Natural killer cell (primary cell): ENCODE measurements around the gene TRAF7. TPM values are rescaled to one million over a fixed set of nuclear protein-coding genes. Genes with fewer than 3 reads are reported as not detected.

ENCODE experiments used
- ATAC-seq, 3 donors: fragments of 150-1000 bp in 2 of 3; fragments of 200-7000 bp in 1 of 3; cut with Tn5 transposase; 1 replicate in 1 of 3; 2 replicates in 2 of 3; pipeline ENCODE4 v1.10.0; 2021; ENCODE audit warnings: mild to moderate bottlenecking in 2 of 3, moderate library complexity in 2 of 3
- DNase-seq, 2 donors: peaks; one replicate each; pipeline versions ENCODE4 v3.0.0 to v3.0.0-alpha.2; 2013 to 2021; ENCODE audit warnings: mixed read lengths in 1 of 2
- H3K27ac ChIP-seq: one replicate; pipeline ENCODE4 v1.5.1; 2013; ENCODE audit warnings: mild to moderate bottlenecking, low read length
- H3K27me3 ChIP-seq: one replicate; pipeline ENCODE4 v1.6.1; 2013; ENCODE audit warnings: low read length; ENCODE audit not compliant: control insufficient read depth, insufficient read depth
- H3K36me3 ChIP-seq: one replicate; pipeline ENCODE4 v1.6.1; 2013; ENCODE audit warnings: low read length; ENCODE audit not compliant: control insufficient read depth, insufficient read depth
- H3K4me1 ChIP-seq: one replicate; pipeline ENCODE4 v1.6.1; 2013; ENCODE audit warnings: low read length; ENCODE audit not compliant: control insufficient read depth, insufficient read depth
- H3K4me3 ChIP-seq: one replicate; pipeline ENCODE4 v1.5.1; 2013; ENCODE audit warnings: low read length
- H3K9me3 ChIP-seq: one replicate; pipeline ENCODE4 v1.6.1; 2013; ENCODE audit warnings: low read length; ENCODE audit not compliant: control insufficient read depth, insufficient read depth
- H3K27ac Mint-ChIP-seq, 2 donors: one replicate each; pipeline ENCODE4 v1.8.0; 2022; ENCODE audit warnings: mild to moderate bottlenecking in 2 of 2, mixed read lengths in 2 of 2, moderate library complexity in 1 of 2
- H3K27me3 Mint-ChIP-seq, 2 donors: one replicate each; pipeline ENCODE4 v1.8.0; 2022; ENCODE audit warnings: low read depth in 2 of 2, mixed read lengths in 2 of 2
- H3K36me3 Mint-ChIP-seq: one replicate; pipeline ENCODE4 v1.8.0; 2022; ENCODE audit warnings: mixed read lengths
- H3K4me1 Mint-ChIP-seq, 2 donors: one replicate each; pipeline ENCODE4 v1.8.0; 2022; ENCODE audit warnings: mixed read lengths in 2 of 2
- H3K4me3 Mint-ChIP-seq: one replicate; pipeline ENCODE4 v1.8.0; 2022; ENCODE audit warnings: mild to moderate bottlenecking, moderate library complexity, mixed read lengths
- H3K9me3 Mint-ChIP-seq, 2 donors: one replicate each; pipeline ENCODE4 v1.8.0; 2022; ENCODE audit warnings: mixed read lengths in 2 of 2
- WGBS: methylation state at CpG from one replicate; pipeline ENCODE4 v1.1.7; 2013; ENCODE audit warnings: missing lambda C conversion rate; ENCODE audit not compliant: insufficient coverage; 5-methylcytosine and 5-hydroxymethylcytosine counted together
- intact Hi-C: fragments of 100-400 bp; cut with micrococcal nuclease; formaldehyde crosslinking; loops from one replicate; pipeline ENCODE4 v1.14.2; 2022
- total RNA-seq, 4 donors: library from RNA; stranded (reverse); fragments of 120-200 nt in 1 of 4; gene quantifications; one replicate each; pipeline versions ENCODE4 v1.2.3 to v1.2.4, GENCODE V29; 2013 to 2022
- TF ChIP-seq, protein P1 (sequence below): fragments of 200-600 bp; IDR thresholded peaks from one replicate; pipeline ENCODE4 v1.8.0; 2022; ENCODE audit warnings: antibody characterized with exemption

The TRAF7 gene
- total RNA-seq, 3 donors from 2014 or later (not counting 1 experiment from before 2014, with no cell fraction given) = 29.3 to 39.1 (median 37.3) TPM

DNA sequence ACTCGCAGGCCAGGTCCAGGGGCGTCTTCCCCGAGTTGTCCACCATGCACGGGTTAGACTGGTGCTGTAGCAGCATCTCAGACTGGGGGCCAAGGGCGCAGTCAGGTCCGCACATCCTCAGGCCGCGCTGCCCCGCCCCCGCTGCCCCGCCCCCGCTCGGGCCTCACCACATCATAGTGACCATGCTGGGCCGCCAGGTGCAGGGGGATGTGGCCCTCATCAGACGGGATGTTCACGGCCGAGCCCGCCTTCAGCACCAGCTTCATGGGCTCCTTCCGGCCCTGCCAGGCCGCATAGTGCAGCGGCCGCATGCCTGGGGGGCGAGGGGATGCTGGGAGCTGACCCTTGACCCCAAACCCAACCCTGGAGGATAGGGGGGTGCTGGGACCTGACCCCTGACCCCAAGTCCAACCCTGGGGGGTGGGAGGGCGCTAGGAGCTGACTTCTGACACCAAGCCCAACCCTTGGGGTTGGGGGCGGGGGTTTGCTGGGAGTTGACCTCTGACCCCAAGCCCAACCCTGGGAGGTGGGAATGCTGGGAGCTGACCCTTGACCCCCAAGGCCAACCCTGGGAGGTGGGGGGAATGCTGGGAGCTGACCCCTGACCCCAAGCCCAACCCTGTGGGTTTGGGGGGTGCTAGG is 33.8 kb downstream of the TRAF7 start:
- ATAC-seq = no peak
- no peak for DNase-seq
- Mint-ChIP-seq H3K36me3 (no peaks in the 10 kb centered on the region), H3K4me3 (no peak overlapping the region), H3K27ac (no peak overlapping the region), H3K4me1 (no peaks in the 10 kb centered on the region), H3K9me3 (no peaks in the 10 kb centered on the region), H3K27me3 (no peaks in the 10 kb centered on the region)
- no peaks in the 10 kb centered on the region for H3K4me1 ChIP-seq
- H3K36me3 ChIP-seq = no peaks in the 10 kb centered on the region
- intact Hi-C loops = no loop called here
- no peak overlapping the region for H3K27ac ChIP-seq
- no peaks in the 10 kb centered on the region for H3K9me3 ChIP-seq
- 94% methylated on average over 25 of the region's 25 CpGs for WGBS
- TF ChIP-seq, protein P1, sequence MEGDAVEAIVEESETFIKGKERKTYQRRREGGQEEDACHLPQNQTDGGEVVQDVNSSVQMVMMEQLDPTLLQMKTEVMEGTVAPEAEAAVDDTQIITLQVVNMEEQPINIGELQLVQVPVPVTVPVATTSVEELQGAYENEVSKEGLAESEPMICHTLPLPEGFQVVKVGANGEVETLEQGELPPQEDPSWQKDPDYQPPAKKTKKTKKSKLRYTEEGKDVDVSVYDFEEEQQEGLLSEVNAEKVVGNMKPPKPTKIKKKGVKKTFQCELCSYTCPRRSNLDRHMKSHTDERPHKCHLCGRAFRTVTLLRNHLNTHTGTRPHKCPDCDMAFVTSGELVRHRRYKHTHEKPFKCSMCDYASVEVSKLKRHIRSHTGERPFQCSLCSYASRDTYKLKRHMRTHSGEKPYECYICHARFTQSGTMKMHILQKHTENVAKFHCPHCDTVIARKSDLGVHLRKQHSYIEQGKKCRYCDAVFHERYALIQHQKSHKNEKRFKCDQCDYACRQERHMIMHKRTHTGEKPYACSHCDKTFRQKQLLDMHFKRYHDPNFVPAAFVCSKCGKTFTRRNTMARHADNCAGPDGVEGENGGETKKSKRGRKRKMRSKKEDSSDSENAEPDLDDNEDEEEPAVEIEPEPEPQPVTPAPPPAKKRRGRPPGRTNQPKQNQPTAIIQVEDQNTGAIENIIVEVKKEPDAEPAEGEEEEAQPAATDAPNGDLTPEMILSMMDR = no peak
- no peak overlapping the region for H3K4me3 ChIP-seq
- H3K27me3 ChIP-seq = peaks cover 5% of the 10 kb centered on the region

DNA sequence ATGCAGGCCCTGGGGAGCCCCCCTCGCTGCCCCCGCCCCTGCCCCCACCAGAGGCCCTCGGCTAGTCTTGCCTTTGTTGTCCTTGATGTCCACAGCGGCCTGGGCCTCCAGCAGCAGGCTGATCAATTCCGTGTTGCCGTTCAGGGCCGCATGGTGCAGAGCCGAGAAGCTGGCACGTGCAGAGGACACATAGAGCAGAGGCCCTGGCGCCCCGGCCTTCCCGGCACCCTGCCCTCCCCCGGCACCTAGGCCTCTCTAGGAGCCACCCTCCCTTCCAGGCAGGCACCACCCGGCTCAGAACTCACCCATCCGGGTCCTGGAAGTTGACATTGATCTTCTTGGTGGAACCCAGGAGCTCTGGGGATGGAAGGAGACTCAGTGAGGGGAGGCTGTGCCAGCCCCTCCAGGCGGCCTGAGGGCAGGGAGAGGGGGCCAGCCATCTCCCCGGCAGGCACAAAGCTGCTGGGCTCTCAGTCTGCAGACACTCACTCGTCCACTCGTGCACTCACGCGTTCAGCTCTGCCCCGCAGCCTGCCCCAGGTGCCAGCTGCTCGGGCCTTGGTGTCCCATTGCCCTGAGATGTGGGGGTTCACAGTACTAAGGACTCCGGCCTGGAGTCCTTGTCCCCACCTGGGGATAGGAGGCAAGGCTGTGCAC is 34.5 kb downstream of the TRAF7 start:
- Mint-ChIP-seq H3K4me3 (no peak overlapping the region), H3K4me1 (peaks cover 0 to 4% of the 10 kb centered on the region in 2 donors), H3K27me3 (peaks cover 0 to 5% of the 10 kb centered on the region in 2 donors), H3K27ac (no peak overlapping the region), H3K36me3 (no peaks in the 10 kb centered on the region), H3K9me3 (no peaks in the 10 kb centered on the region)
- TF ChIP-seq, protein P1 = no peak
- H3K9me3 ChIP-seq = no peaks in the 10 kb centered on the region
- no peaks in the 10 kb centered on the region for H3K36me3 ChIP-seq
- peaks cover 12% of the 10 kb centered on the region for H3K27me3 ChIP-seq
- no peak overlapping the region for H3K4me3 ChIP-seq
- H3K27ac ChIP-seq = no peak overlapping the region
- DNase-seq (no peak), ATAC-seq (no peak)
- H3K4me1 ChIP-seq = peaks cover 3% of the 10 kb centered on the region
- intact Hi-C loops = no loop called here
- WGBS = 92% methylated on average over 24 of the region's 24 CpGs

DNA sequence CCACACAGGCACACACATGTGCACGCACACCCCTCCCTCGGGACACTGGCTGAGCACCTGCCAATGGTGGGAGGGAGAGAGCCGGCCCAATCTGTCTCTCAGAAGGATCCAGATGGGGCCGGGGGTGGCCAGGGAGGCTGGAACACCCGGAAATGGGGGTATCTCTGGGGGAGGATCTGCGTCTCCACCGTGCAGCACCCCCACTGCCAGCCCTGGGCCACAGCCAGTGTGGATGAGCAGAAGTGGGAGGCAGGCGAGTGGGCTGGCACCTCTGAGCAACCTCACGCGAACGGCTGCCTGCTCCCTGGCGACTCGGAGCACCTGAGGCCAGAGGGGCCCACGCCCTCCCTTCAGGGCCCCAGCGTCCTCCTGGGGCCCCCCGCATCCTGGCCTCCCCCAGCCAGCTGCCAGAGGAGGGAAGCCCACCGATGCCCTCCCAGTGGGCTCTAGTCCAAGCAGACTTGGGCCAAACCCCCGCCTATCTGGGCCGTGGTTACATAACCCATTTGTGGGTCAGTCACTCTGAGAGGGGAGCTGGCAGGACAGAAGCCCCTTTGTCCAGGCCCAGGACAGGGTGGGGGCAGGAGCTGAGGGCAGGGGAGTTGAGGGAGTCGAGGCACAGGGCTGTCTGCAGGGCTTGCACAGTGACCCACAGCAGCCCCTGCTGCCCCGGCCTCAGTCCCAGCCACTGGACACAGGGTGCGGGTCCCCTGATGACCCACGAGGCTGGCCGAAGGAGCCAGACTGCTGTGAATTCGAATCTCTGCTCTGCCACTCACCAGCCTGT is 35.3 kb downstream of the TRAF7 start:
- H3K4me3 Mint-ChIP-seq = no peak overlapping the region

More for the DNA sequence above, 35.3 kb downstream of the TRAF7 start:
- no peak overlapping the region for H3K4me3 ChIP-seq
- no peak overlapping the region for H3K27ac ChIP-seq
- peaks cover 0 to 5% of the 10 kb centered on the region in 2 donors for H3K27me3 Mint-ChIP-seq
- peaks cover 19% of the 10 kb centered on the region for H3K27me3 ChIP-seq
- TF ChIP-seq, protein P1 = no peak
- peaks cover 10% of the 10 kb centered on the region for H3K4me1 ChIP-seq
- H3K9me3 ChIP-seq = no peaks in the 10 kb centered on the region
- no peaks in the 10 kb centered on the region for H3K9me3 Mint-ChIP-seq
- H3K36me3 ChIP-seq = no peaks in the 10 kb centered on the region
- peaks cover 0 to 5% of the 10 kb centered on the region in 2 donors for H3K4me1 Mint-ChIP-seq
- intact Hi-C loops = no loop called here
- WGBS = 83% methylated on average over 25 of the region's 25 CpGs
- DNase-seq = no peak
- H3K27ac Mint-ChIP-seq = no peak overlapping the region
- ATAC-seq = no peak
- no peaks in the 10 kb centered on the region for H3K36me3 Mint-ChIP-seq
